ENCODE results near the gene GSC2.

Gene GSC2

GRCh38 chr22:19105867-19106802 is 44.0 kb downstream of the GSC2 start:
- no peak for TF ChIP-seq CTCF (IDR thresholded peaks at IDR 0.05; ENCODE audit: extremely low read depth, missing control alignments)
- DNase-seq (ENCODE audit: low spot score): no peak

DNA sequence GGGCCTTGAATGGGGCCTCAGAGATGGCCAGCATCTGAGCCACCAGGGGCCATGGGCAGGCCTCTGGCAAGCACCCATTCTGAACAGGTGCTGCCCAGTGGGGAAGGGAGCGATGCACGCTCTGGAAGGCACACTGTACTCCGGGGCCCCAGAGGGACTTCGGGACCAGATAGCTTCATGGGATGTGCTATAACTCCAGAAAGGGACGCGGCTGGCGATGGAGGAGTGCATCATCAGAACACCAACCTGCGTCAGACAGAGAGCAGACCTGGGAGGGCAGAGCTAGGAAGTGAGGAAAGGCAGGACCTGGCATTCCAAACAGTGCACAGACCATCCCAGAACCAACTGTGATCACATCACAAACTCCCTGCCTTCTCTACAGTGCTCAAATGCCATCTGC is 44.6 kb downstream of the GSC2 start:
- no peak for DNase-seq (ENCODE audit: low spot score)
- TF ChIP-seq CTCF (IDR thresholded peaks at IDR 0.05; ENCODE audit: extremely low read depth, missing control alignments): no peak

GRCh38 chr22:19103880-19104821 is 45.9 kb downstream of the GSC2 start:
- no peak for TF ChIP-seq CTCF (IDR thresholded peaks at IDR 0.05; ENCODE audit: extremely low read depth, missing control alignments)
- no peak for DNase-seq (ENCODE audit: low spot score)

- no peak for DNase-seq (ENCODE audit: low spot score)
- TF ChIP-seq CTCF (IDR thresholded peaks at IDR 0.05; ENCODE audit: extremely low read depth, missing control alignments): no peak
These were observed 51.9 kb downstream of the GSC2 start for GRCh38 chr22:19098157-19098556.

DNA sequence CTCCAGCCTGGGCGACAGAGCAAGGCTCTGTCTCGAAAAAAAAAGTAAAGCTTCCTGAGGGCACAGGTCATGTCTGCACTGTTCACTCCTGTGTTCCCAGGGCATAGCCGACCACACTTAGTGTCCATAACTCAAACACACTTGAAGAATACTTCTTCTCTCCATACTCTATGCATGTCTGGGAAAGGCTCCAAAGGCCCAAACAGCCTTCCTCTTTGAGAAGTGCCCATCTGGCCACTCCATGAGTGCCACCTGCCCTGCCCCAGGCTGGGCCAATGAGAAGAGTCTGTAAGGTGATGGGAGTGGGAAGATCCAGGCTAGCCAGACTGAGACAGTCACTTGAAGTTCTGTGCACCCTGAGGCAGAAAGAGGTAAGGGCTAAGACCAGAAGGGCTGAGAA is 52.6 kb downstream of the GSC2 start:
- no peak for TF ChIP-seq CTCF (IDR thresholded peaks at IDR 0.05; ENCODE audit: extremely low read depth, missing control alignments)

More for the DNA sequence above, 52.6 kb downstream of the GSC2 start:
- DNase-seq (ENCODE audit: low spot score): no peak
